Transverse colon (tissue), 4 donors: ENCODE measurements around the gene C16orf96. TPM values are rescaled to one million over a fixed set of nuclear protein-coding genes. Genes with fewer than 3 reads are reported as not detected.

Experiments
- DNase-seq: peaks from one replicate; pipeline ENCODE4 v3.0.0-alpha.2; 2019
- H3K27ac ChIP-seq, 4 donors: fragments of 200-600 bp; sonication (generic); 2 replicates each; pipeline ENCODE4 v1.5.1; 2016 to 2018; ENCODE audit warnings: inconsistent platforms in 4 of 4
- H3K27me3 ChIP-seq: fragments of 200-600 bp; sonication (generic); 2 replicates; pipeline ENCODE4 v1.5.1; 2017; ENCODE audit warnings: inconsistent platforms
- H3K36me3 ChIP-seq, 4 donors: fragments of 200-600 bp; sonication (generic); 2 replicates each; pipeline ENCODE4 v1.5.1; 2017 to 2019; ENCODE audit warnings: inconsistent platforms in 4 of 4
- H3K4me1 ChIP-seq, 4 donors: fragments of 200-600 bp; sonication (generic); 2 replicates each; pipeline ENCODE4 v1.5.1; 2017 to 2020; ENCODE audit warnings: inconsistent platforms in 4 of 4
- H3K4me3 ChIP-seq, 4 donors: fragments of 200-600 bp; sonication (generic); 1 replicate in 1 of 4; 2 replicates in 3 of 4; pipeline versions ENCODE4 v1.5.1 to v1.6.1; 2017 to 2019; ENCODE audit warnings: inconsistent platforms in 4 of 4
- H3K9me3 ChIP-seq, 2 donors: fragments of 200-600 bp; sonication (generic); 2 replicates each; pipeline ENCODE4 v1.5.1; 2017 to 2019; ENCODE audit warnings: inconsistent platforms in 2 of 2
- CTCF ChIP-seq, 5 experiments: fragments of 200-600 bp in 3 of 5; fragments of 450-650 bp in 2 of 5; sonication (generic) in 3 of 5; IDR thresholded peaks; 1 replicate in 2 of 5; 2 replicates in 3 of 5; pipeline ENCODE4 v1.5.1; 2016 to 2017; ENCODE audit warnings: antibody characterized with exemption in 5 of 5, inconsistent platforms in 3 of 5, mild to moderate bottlenecking in 2 of 5, moderate library complexity in 1 of 5
- EP300 ChIP-seq: sonication (generic); formaldehyde crosslinking; IDR thresholded peaks from one replicate; pipeline ENCODE4 v1.6.1; 2017; ENCODE audit warnings: antibody characterized with exemption, low read depth
- POLR2A ChIP-seq: fragments of 450-650 bp; IDR thresholded peaks from one replicate; pipeline ENCODE4 v1.6.1; 2016; ENCODE audit warnings: antibody characterized with exemption, mild to moderate bottlenecking, moderate library complexity
- POLR2AphosphoS5 ChIP-seq, 3 donors: sonication (generic); formaldehyde crosslinking; IDR thresholded peaks; one replicate each; pipeline ENCODE4 v1.6.1; 2016; ENCODE audit warnings: antibody characterized with exemption in 3 of 3
- WGBS, 2 donors: methylation state at CpG; one replicate each; pipeline ENCODE4 v1.1.5; 2018; ENCODE audit warnings: low coverage in 1 of 2; 5-methylcytosine and 5-hydroxymethylcytosine counted together
- in situ Hi-C, 4 donors: fragments of 200-750 bp; cut with MboI; loops; one replicate each; pipeline versions ENCODE4 v1.15.0 to v1.15.1; 2017; ENCODE audit warnings: low sequenced_read_pairs in 3 of 4, low pct_ligation_motif_present in 1 of 4, low pct_unique_long_range_greater_than_20kb in 1 of 4
- intact Hi-C: fragments of 100-400 bp; cut with DNase I; formaldehyde crosslinking; loops from one replicate; pipeline ENCODE4 v1.15.1; 2023; ENCODE audit warnings: low total_unique reads
- total RNA-seq, 4 donors: library from RNA; depleted of rRNA; stranded (reverse); fragments of >200 nt; gene quantifications; one replicate each; pipeline ENCODE4 v1.1.0, GENCODE V29; 2016

C16orf96 gene
- total RNA-seq, 4 donors from 2014 or later, result not detected

- intact Hi-C loops, result no loop called here
- Histone ChIP-seq H3K36me3 (peaks cover 0 to 18% (median 6%) of the 10 kb centered on the region in 4 donors), H3K9me3 (no peaks in the 10 kb centered on the region), H3K27me3 (no peaks in the 10 kb centered on the region), H3K4me1 (peaks cover 18 to 43% (median 25%) of the 10 kb centered on the region in 4 donors), H3K4me3 (no peak overlapping the region), H3K27ac (peak overlapping the region in 1 of 4 donors; percentile 72)
- in situ Hi-C loops, result no loop called here
- DNase-seq, result no peak
- TF ChIP-seq CTCF (IDR thresholded peaks at IDR 0.05) (no peak), POLR2A (no peak), POLR2AphosphoS5 (IDR thresholded peaks at IDR 0.05) (no peak), EP300 (no peak)
- 91% methylated on average over 13 of the region's 19 CpGs; no CpG with 5 or more reads in 1 of the 2 donors for WGBS, 2 donors
Measured at GRCh38 chr16:4513086-4513860, 42.9 kb upstream of the C16orf96 start.

- intact Hi-C loops (no loop called here), in situ Hi-C loops (no loop called here)
- Histone ChIP-seq H3K27ac (peak overlapping the region; percentile 52 to 72 (median 69)), H3K4me3 (no peak overlapping the region), H3K4me1 (peaks cover 18 to 43% (median 25%) of the 10 kb centered on the region in 4 donors), H3K27me3 (no peaks in the 10 kb centered on the region), H3K9me3 (no peaks in the 10 kb centered on the region), H3K36me3 (peaks cover 0 to 12% (median 2%) of the 10 kb centered on the region in 4 donors)
- no peak for DNase-seq
- 95% methylated on average over 7 of the region's 7 CpGs; no CpG with 5 or more reads in 1 of the 2 donors for WGBS, 2 donors
- TF ChIP-seq CTCF (IDR thresholded peaks at IDR 0.05) (no peak), EP300 (no peak), POLR2A (no peak), POLR2AphosphoS5 (IDR thresholded peaks at IDR 0.05) (no peak)
Measured at GRCh38 chr16:4513881-4514280, 42.3 kb upstream of the C16orf96 start.

- peaks cover 0 to 5% (median 2%) of the 10 kb centered on the region in 4 donors for H3K36me3 ChIP-seq
- no peak overlapping the region for H3K4me3 ChIP-seq
- H3K27me3 ChIP-seq, result no peaks in the 10 kb centered on the region
- H3K27ac ChIP-seq, result peak overlapping the region; percentile 52 to 72 (median 69)
- H3K9me3 ChIP-seq, result no peaks in the 10 kb centered on the region
- in situ Hi-C loops (no loop called here), intact Hi-C loops (no loop called here)
- H3K4me1 ChIP-seq, result peaks cover 18 to 43% (median 25%) of the 10 kb centered on the region in 4 donors
- no peak for TF ChIP-seq POLR2A
- TF ChIP-seq CTCF (IDR thresholded peaks at IDR 0.05), result no peak
- no peak for TF ChIP-seq POLR2AphosphoS5 (IDR thresholded peaks at IDR 0.05)
- no peak for TF ChIP-seq EP300
- DNase-seq, result no peak
- WGBS, 2 donors, result 69% methylated on average over 7 of the region's 7 CpGs; no CpG with 5 or more reads in 1 of the 2 donors
Measured at GRCh38 chr16:4514606-4515005, 41.5 kb upstream of the C16orf96 start.

- H3K4me3 ChIP-seq, result no peak overlapping the region
- TF ChIP-seq POLR2A (no peak), EP300 (no peak), POLR2AphosphoS5 (IDR thresholded peaks at IDR 0.05) (no peak)
- H3K4me1 ChIP-seq, result peaks cover 18 to 42% (median 24%) of the 10 kb centered on the region in 4 donors
- DNase-seq, result no peak
- H3K27ac ChIP-seq, result peak overlapping the region; percentile 52 to 72 (median 69)
- intact Hi-C loops, result no loop called here
- in situ Hi-C loops, result no loop called here
- no peaks in the 10 kb centered on the region for H3K9me3 ChIP-seq
- H3K27me3 ChIP-seq, result no peaks in the 10 kb centered on the region
- 19 to 42% methylated on average over 2 to 5 of the region's 5 CpGs for WGBS, 2 donors
- peaks cover 0 to 4% (median 0%) of the 10 kb centered on the region in 4 donors for H3K36me3 ChIP-seq
Measured at GRCh38 chr16:4515611-4516233, 40.4 kb upstream of the C16orf96 start.
